Spleen (tissue), 11 donors: ENCODE measurements around the gene CELA2B. TPM values are rescaled to one million over a fixed set of nuclear protein-coding genes. Genes with fewer than 3 reads are reported as not detected.
"Not testable (repeated sequence)": the region's sequence is repeated elsewhere in the genome, so short reads cannot be mapped to it uniquely, and the experiment has no call there.

Experiments used
- DNase-seq: peaks from one replicate; pipeline ENCODE4 v3.0.0-alpha.2; 2020
- H3K27ac ChIP-seq, 8 donors: fragments of 200-600 bp; sonication (generic) in 7 of 8; 1 replicate in 4 of 8; 2 replicates in 4 of 8; pipeline versions ENCODE4 v1.5.0 to v1.8.0; 2016 to 2021; ENCODE audit warnings: inconsistent platforms in 4 of 8, mild to moderate bottlenecking in 4 of 8, moderate library complexity in 1 of 8
- H3K27me3 ChIP-seq, 7 donors: fragments of 200-600 bp; sonication (generic) in 6 of 7; replicated peaks in 1 of 7; 1 replicate in 4 of 7; 2 replicates in 3 of 7; pipeline versions ENCODE4 v1.5.0 to v1.8.0; 2016 to 2021; ENCODE audit warnings: inconsistent platforms in 3 of 7, mild to moderate bottlenecking in 1 of 7
- H3K36me3 ChIP-seq, 6 donors: fragments of 200-600 bp; sonication (generic) in 5 of 6; 1 replicate in 4 of 6; 2 replicates in 2 of 6; pipeline versions ENCODE4 v1.5.0 to v1.8.0; 2016 to 2021; ENCODE audit warnings: inconsistent platforms in 2 of 6
- H3K4me1 ChIP-seq, 6 donors: fragments of 200-600 bp; sonication (generic) in 5 of 6; 1 replicate in 3 of 6; 2 replicates in 3 of 6; pipeline versions ENCODE4 v1.5.0 to v1.8.0; 2016 to 2021; ENCODE audit warnings: inconsistent platforms in 3 of 6
- H3K4me3 ChIP-seq, 8 donors: fragments of 200-600 bp; sonication (generic) in 7 of 8; 1 replicate in 4 of 8; 2 replicates in 4 of 8; pipeline versions ENCODE4 v1.5.0 to v1.8.0; 2016 to 2021; ENCODE audit warnings: inconsistent platforms in 4 of 8, mild to moderate bottlenecking in 4 of 8, moderate library complexity in 2 of 8
- H3K9me3 ChIP-seq, 8 donors: fragments of 200-600 bp; sonication (generic) in 7 of 8; 1 replicate in 4 of 8; 2 replicates in 4 of 8; pipeline versions ENCODE4 v1.5.0 to v1.8.0; 2016 to 2021; ENCODE audit warnings: inconsistent platforms in 4 of 8
- POLR2A ChIP-seq, 3 donors: fragments of 450-650 bp; IDR thresholded peaks; one replicate each; pipeline ENCODE4 v1.5.1; 2017; ENCODE audit warnings: antibody characterized with exemption in 3 of 3, mild to moderate bottlenecking in 1 of 3
- POLR2AphosphoS5 ChIP-seq, 3 donors: sonication (generic); formaldehyde crosslinking; IDR thresholded peaks; one replicate each; pipeline ENCODE4 v1.5.1; 2017; ENCODE audit warnings: antibody characterized with exemption in 3 of 3
- WGBS, 5 donors: extraction: QIAGEN DNeasy Blood & Tissue Kit in 3 of 5; methylation state at CpG; one replicate each; pipeline versions ENCODE4 v1.1.5 to v1.1.7; 2013 to 2018; 5-methylcytosine and 5-hydroxymethylcytosine counted together
- intact Hi-C: fragments of 100-400 bp; cut with DNase I; formaldehyde crosslinking; loops from one replicate; pipeline ENCODE4 v1.15.0; 2023; ENCODE audit warnings: low total_unique reads
- polyA plus RNA-seq, 3 donors: library from polyadenylated mRNA; stranded (reverse); fragments of 200-250 nt; gene quantifications; one replicate each; pipeline ENCODE4 v1.2.1, GENCODE V29; 2013
- total RNA-seq, 7 donors: library from RNA; depleted of rRNA in 3 of 7; stranded (reverse); fragments of >200 nt in 3 of 7; fragmentation: NEBNext Ultra II Directional in 4 of 7; extraction: Animal tissue kit (Norgen Biotek cat#: 25700) in 4 of 7; gene quantifications; one replicate each; pipeline versions ENCODE4 v1.1.0 to v1.2.1, GENCODE V29; 2016 to 2021
- TF ChIP-seq, protein P1 (sequence below), 11 experiments: fragments of 200-600 bp in 7 of 11; fragments of 450-650 bp in 4 of 11; sonication (generic) in 4 of 11; IDR thresholded peaks in 8 of 11; conservative IDR thresholded peaks in 3 of 11; 1 replicate in 7 of 11; 2 replicates in 4 of 11; pipeline versions ENCODE4 v1.4.0 to v1.8.0; 2016 to 2021; ENCODE audit warnings: antibody characterized with exemption in 11 of 11, inconsistent platforms in 4 of 11, mild to moderate bottlenecking in 1 of 11
- donor health status: healthy with polysubstance abuse.
- donor health status: DM: no; HTN: no; CAD: no; lungs with moderate emphysema.
- donor health status: DM: no; HTN: no; CAD: no.
- donor health status: Bipolar disorder and iron deficiency.
- donor health status: healthy.
- donor health status: DM: no; HTN: no; CAD: no.
- donor health status: DM: yes; HTN: yes; CAD: no.

The CELA2B gene
- total and polyA plus RNA-seq, 10 donors, result 0.14 TPM; not detected in 9

DNA sequence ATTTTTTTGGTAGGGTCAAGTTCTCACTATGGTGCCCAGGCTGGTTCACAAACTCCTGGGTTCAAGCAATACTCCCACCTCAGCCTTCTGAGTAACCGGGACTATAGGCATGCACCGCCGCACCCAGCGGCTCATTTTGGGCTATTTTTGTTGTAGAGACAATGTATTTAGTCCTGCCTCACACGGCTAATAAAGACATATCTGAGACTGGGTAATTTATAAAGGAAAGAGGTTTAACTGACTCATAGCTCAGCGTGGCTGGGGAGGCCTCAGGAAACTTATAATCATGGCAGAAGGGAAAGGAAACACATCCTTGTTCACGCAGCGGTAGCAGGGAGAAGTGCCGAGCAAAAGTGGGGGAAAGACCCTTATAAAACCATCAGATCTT lies 15.2 kb upstream of the CELA2B start:
- TF ChIP-seq POLR2A (IDR thresholded peaks at IDR 0.05) (no peak), POLR2AphosphoS5 (IDR thresholded peaks at IDR 0.05) (no peak)
- TF ChIP-seq, protein P1, sequence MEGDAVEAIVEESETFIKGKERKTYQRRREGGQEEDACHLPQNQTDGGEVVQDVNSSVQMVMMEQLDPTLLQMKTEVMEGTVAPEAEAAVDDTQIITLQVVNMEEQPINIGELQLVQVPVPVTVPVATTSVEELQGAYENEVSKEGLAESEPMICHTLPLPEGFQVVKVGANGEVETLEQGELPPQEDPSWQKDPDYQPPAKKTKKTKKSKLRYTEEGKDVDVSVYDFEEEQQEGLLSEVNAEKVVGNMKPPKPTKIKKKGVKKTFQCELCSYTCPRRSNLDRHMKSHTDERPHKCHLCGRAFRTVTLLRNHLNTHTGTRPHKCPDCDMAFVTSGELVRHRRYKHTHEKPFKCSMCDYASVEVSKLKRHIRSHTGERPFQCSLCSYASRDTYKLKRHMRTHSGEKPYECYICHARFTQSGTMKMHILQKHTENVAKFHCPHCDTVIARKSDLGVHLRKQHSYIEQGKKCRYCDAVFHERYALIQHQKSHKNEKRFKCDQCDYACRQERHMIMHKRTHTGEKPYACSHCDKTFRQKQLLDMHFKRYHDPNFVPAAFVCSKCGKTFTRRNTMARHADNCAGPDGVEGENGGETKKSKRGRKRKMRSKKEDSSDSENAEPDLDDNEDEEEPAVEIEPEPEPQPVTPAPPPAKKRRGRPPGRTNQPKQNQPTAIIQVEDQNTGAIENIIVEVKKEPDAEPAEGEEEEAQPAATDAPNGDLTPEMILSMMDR (IDR thresholded peaks at IDR 0.05 in 8 of 11, conservative IDR thresholded peaks at IDR 0.05 in 3 of 11), result no peak
- H3K27ac ChIP-seq, result no peak overlapping the region
- peaks cover 0 to under 1% (median 0%) of the 10 kb centered on the region in 7 donors for H3K27me3 ChIP-seq
- no peak for DNase-seq
- intact Hi-C loops, result no loop called here
- H3K36me3 ChIP-seq, result no peaks in the 10 kb centered on the region
- no peaks in the 10 kb centered on the region for H3K9me3 ChIP-seq
- peaks cover 0 to 10% (median 0%) of the 10 kb centered on the region in 6 donors for H3K4me1 ChIP-seq
- H3K4me3 ChIP-seq, result no peak overlapping the region
- WGBS, 5 donors, result 76 to 84% (median 78%) methylated on average over 9 of the region's 9 CpGs

DNA sequence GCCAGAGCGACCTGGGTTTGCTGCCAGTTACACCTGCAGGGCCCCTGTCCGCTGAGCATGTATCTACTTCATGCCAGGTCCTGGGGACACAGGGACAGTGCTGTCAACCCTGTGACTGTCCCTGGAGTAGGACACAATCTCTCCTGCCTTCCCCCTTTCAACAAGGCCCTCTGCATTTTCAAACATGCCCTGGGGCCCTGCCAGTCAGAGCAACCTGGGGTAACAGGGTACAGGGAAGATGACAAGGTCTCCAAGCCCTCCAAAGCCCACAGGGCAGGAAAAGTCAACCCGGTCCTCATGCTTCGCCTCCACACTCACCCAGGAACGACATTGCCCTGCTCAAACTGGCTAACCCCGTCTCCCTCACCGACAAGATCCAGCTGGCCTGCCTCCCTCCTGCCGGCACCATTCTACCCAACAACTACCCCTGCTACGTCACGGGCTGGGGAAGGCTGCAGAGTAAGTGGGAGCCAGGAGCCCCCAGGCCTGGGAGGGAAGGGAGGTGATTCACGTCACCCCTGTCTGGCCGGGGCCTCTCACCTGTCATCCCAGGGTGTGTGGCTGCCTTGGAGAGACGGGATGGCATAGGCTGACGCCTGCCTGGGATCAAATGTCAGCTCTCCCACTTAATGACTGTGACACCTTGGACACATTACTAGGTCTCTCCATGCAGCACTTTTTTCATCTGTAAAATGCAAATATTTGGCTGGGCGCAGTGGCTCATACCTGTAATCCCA lies 12.7 kb upstream of the CELA2B start:
- 77 to 87% (median 81%) methylated on average over 10 to 15 of the region's 15 CpGs for WGBS, 5 donors
- not testable (repeated sequence) for H3K27ac ChIP-seq

DNA sequence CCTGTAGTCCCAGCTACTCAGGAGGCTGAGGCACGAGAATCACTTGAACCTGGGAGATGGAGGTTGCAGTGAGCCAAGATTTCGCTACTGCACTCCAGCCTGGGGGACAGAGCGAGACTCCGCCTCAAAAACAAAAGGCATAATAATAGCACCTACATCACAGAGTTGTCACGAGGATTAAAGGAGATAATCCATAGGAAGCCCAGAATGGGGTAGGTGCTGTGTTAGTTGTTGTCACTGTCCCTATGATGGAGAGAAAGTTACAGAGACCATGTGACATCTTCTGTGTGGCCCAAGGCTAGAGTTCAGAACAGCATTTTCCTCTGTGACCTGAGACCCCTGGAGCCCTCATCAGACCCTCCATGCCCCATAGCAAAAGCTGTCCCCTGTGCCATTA lies 12.0 kb upstream of the CELA2B start:
- H3K9me3 ChIP-seq, H3K27me3 ChIP-seq, H3K36me3 ChIP-seq, H3K4me3 ChIP-seq, DNase-seq, intact Hi-C loops, H3K27ac ChIP-seq: not testable (repeated sequence)
- peaks cover 0 to 10% (median 0%) of the 10 kb centered on the region in 6 donors for H3K4me1 ChIP-seq
- WGBS, 5 donors, result 88 to 96% (median 91%) methylated on average over 5 of the region's 5 CpGs

More for the DNA sequence above, 12.7 kb upstream of the CELA2B start:
- intact Hi-C loops, DNase-seq, H3K27me3 ChIP-seq, H3K9me3 ChIP-seq, H3K36me3 ChIP-seq, H3K4me3 ChIP-seq: not testable (repeated sequence)
- H3K4me1 ChIP-seq, result peaks cover 0 to 10% (median 0%) of the 10 kb centered on the region in 6 donors

DNA sequence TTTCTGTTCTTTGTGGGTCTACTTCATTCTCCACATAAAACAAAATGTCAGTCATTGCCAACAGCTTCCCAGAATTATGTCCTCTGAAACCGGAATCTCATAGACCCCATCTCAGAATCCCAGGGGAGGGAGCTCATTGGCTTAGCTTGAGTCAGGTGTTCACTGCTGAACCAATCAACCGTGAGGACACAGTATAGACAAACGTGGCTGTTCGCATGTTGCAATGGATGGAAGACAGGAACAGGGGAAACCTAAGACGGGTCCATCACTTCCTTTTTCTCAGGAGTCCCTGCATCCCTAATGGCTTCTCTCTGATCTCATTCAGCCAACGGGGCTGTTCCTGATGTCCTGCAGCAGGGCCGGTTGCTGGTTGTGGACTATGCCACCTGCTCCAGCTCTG lies 10.2 kb upstream of the CELA2B start:
- TF ChIP-seq POLR2AphosphoS5 (IDR thresholded peaks at IDR 0.05) (no peak), POLR2A (IDR thresholded peaks at IDR 0.05) (no peak)
- TF ChIP-seq, protein P1 (IDR thresholded peaks at IDR 0.05 in 8 of 11, conservative IDR thresholded peaks at IDR 0.05 in 3 of 11), result no peak
- no peak for DNase-seq
- H3K27me3 ChIP-seq, result peaks cover 0 to 7% (median 0%) of the 10 kb centered on the region in 7 donors
- H3K36me3 ChIP-seq, result no peaks in the 10 kb centered on the region
- peaks cover 0 to 10% (median 0%) of the 10 kb centered on the region in 6 donors for H3K4me1 ChIP-seq
- H3K9me3 ChIP-seq, result peaks cover 0 to 2% (median 0%) of the 10 kb centered on the region in 8 donors
- intact Hi-C loops, result no loop called here
- WGBS, 5 donors, result 63 to 81% (median 67%) methylated on average over 5 to 7 of the region's 7 CpGs
- H3K4me3 ChIP-seq, result no peak overlapping the region
- H3K27ac ChIP-seq, result no peak overlapping the region

DNA sequence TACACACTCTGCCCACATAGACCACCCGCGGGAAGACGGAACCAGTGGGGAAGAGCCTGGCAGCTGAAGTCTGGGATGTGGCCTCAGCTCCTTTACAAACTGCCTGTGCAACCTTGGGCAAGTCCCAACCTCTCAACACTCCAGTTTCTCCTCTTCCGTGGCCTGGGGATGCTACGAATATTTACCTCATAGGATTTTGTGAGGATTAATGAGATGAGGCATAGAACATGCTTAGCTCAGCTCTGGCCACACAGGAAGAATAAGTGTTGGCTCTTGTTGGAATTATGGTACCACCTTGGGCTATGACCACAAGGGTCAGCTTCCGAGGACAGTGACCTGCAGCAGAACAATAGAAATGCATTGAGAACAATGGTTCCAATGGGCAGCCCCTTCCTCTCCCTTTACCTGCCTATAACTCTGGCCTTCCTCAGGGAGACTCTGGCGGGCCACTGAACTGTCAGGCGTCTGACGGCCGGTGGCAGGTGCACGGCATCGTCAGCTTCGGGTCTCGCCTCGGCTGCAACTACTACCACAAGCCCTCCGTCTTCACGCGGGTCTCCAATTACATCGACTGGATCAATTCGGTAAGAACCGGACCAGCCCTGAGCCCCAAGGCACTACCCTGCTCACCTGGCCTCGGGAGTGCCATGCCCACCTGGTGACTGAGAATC lies 8.8 kb upstream of the CELA2B start:
- H3K4me3 ChIP-seq, H3K9me3 ChIP-seq, H3K27ac ChIP-seq, DNase-seq, H3K36me3 ChIP-seq, intact Hi-C loops, H3K27me3 ChIP-seq: not testable (repeated sequence)
- peaks cover 0 to 10% (median 0%) of the 10 kb centered on the region in 6 donors for H3K4me1 ChIP-seq
- 92 to 96% (median 95%) methylated on average over 22 of the region's 22 CpGs for WGBS, 5 donors
